ENCODE results near the gene LSM3.
"Not testable (repeated sequence)": the region's sequence is repeated elsewhere in the genome, so short reads cannot be mapped to it uniquely, and the experiment has no call there.

LSM3 gene

GRCh38 chr3:14223595-14223994, 45.0 kb downstream of the LSM3 start:
- DNase-seq: no peak

GRCh38 chr3:14224895-14225294, 46.3 kb downstream of the LSM3 start:
- DNase-seq: no peak

GRCh38 chr3:14225421-14225820, 46.8 kb downstream of the LSM3 start:
- DNase-seq: no peak

GRCh38 chr3:14226351-14226750, 47.7 kb downstream of the LSM3 start:
- not testable (repeated sequence) for DNase-seq

- no peak for DNase-seq
Measured at GRCh38 chr3:14227856-14228255, 49.2 kb downstream of the LSM3 start.

GRCh38 chr3:14228681-14229470, 50.3 kb downstream of the LSM3 start:
- DNase-seq: peak; percentile 69

- not testable (repeated sequence) for DNase-seq
Measured at GRCh38 chr3:14229695-14230094, 51.1 kb downstream of the LSM3 start.

- DNase-seq: no peak
Measured at GRCh38 chr3:14230729-14231128, 52.1 kb downstream of the LSM3 start.

- DNase-seq: no peak
Measured at GRCh38 chr3:14231145-14231990, 52.8 kb downstream of the LSM3 start.

- no peak for DNase-seq
Measured at GRCh38 chr3:14231998-14232501, 53.4 kb downstream of the LSM3 start.

- DNase-seq: no peak
Measured at GRCh38 chr3:14234251-14235002, 55.8 kb downstream of the LSM3 start.

- DNase-seq: no peak
Measured at GRCh38 chr3:14235003-14235911, 56.6 kb downstream of the LSM3 start.

GRCh38 chr3:14235912-14236295, 57.3 kb downstream of the LSM3 start:
- DNase-seq: peak; percentile 20

GRCh38 chr3:14236902-14237301, 58.3 kb downstream of the LSM3 start:
- DNase-seq: no peak

GRCh38 chr3:14237457-14237856, 58.8 kb downstream of the LSM3 start:
- no peak for DNase-seq

- DNase-seq: no peak
Measured at GRCh38 chr3:14238356-14238755, 59.7 kb downstream of the LSM3 start.

GRCh38 chr3:14238930-14239329, 60.3 kb downstream of the LSM3 start:
- no peak for DNase-seq

- DNase-seq: no peak
Measured at GRCh38 chr3:14239940-14240339, 61.3 kb downstream of the LSM3 start.

- no peak for DNase-seq
Measured at GRCh38 chr3:14240366-14240765, 61.7 kb downstream of the LSM3 start.

- no peak for DNase-seq
Measured at GRCh38 chr3:14241716-14242115, 63.1 kb downstream of the LSM3 start.

GRCh38 chr3:14242490-14243311, 64.1 kb downstream of the LSM3 start:
- no peak for DNase-seq

Data from SHP77 treated with DMSO at 0.1 percent for 48 hours (cell line).